IPS DF 6.9 (cell line): ENCODE results near the gene DDIT4.
"Not testable (repeated sequence)": the region's sequence is repeated elsewhere in the genome, so short reads cannot be mapped to it uniquely, and the experiment has no call there.

Source experiments
- DNase-seq: peaks from one replicate; pipeline ENCODE4 v3.0.0-alpha.2; 2013; ENCODE audit warnings: low read depth, low spot score
- H3K27ac ChIP-seq: one replicate; pipeline ENCODE4 v1.5.1; 2013; ENCODE audit warnings: low read length, control low read depth
- H3K27me3 ChIP-seq: 2 replicates; pipeline ENCODE4 v1.6.1; 2013; ENCODE audit warnings: mild to moderate bottlenecking, low read length; ENCODE audit not compliant: control insufficient read depth, insufficient read depth
- H3K36me3 ChIP-seq: 2 replicates; pipeline ENCODE4 v1.6.1; 2013; ENCODE audit warnings: low read length; ENCODE audit not compliant: control insufficient read depth, insufficient read depth
- H3K4me1 ChIP-seq: 2 replicates; pipeline ENCODE4 v1.6.1; 2013; ENCODE audit warnings: low read length; ENCODE audit not compliant: control insufficient read depth, insufficient read depth
- H3K4me3 ChIP-seq: 2 replicates; pipeline ENCODE4 v1.5.1; 2013; ENCODE audit warnings: mild to moderate bottlenecking, low read length
- H3K9me3 ChIP-seq: 2 replicates; pipeline ENCODE4 v1.6.1; 2013; ENCODE audit warnings: low read length, inconsistent platforms; ENCODE audit not compliant: control insufficient read depth, insufficient read depth
- WGBS: extraction: QIAGEN DNeasy Blood & Tissue Kit; methylation state at CpG from one replicate; pipeline ENCODE4 v1.1.7; 2013; ENCODE audit warnings: mixed read lengths, missing lambda C conversion rate; ENCODE audit not compliant: insufficient read length, insufficient coverage; 5-methylcytosine and 5-hydroxymethylcytosine counted together

Gene DDIT4

DNA sequence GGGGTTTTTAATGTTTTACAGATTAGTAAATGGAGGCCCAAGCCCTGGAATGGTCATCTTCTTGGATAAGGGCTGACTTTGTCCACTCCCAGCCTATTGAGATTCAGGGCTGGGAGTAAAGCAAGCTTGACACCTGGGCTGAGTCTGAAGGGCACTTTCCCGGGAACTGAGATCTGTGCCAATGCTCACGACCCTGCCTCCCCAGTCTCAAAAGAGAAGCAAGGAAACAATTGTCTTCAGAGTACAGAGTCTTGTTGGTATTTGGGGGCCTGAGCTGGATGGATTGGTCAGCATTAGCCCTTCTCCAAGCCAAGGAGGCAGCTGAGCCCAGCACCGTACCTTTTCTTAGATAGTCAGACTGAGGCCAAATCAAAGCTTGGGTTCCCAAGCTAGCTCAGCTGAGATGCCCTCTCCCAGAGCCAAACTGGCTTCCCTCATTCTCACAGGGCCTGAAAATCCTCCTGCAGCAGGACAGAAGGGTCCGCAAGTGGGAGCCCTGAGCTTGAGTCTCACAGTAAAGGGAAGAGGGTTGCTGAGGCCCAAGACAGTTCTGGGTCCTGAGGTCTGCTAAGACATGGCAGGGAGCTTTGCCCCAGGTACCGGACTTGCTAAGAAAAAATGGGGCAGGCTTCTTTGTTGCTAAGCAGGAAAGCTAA lies 3.7 kb downstream of the DDIT4 start:
- Histone ChIP-seq H3K9me3 (no peaks in the 10 kb centered on the region), H3K4me3 (no peak overlapping the region), H3K27me3 (no peaks in the 10 kb centered on the region), H3K4me1 (peaks cover 3% of the 10 kb centered on the region), H3K36me3 (peaks cover 3% of the 10 kb centered on the region; the same call in 1 of the 2 replicates), H3K27ac (no peak overlapping the region)
- no peak for DNase-seq
- no CpG with 5 or more reads among the region's 5 CpGs for WGBS

DNA sequence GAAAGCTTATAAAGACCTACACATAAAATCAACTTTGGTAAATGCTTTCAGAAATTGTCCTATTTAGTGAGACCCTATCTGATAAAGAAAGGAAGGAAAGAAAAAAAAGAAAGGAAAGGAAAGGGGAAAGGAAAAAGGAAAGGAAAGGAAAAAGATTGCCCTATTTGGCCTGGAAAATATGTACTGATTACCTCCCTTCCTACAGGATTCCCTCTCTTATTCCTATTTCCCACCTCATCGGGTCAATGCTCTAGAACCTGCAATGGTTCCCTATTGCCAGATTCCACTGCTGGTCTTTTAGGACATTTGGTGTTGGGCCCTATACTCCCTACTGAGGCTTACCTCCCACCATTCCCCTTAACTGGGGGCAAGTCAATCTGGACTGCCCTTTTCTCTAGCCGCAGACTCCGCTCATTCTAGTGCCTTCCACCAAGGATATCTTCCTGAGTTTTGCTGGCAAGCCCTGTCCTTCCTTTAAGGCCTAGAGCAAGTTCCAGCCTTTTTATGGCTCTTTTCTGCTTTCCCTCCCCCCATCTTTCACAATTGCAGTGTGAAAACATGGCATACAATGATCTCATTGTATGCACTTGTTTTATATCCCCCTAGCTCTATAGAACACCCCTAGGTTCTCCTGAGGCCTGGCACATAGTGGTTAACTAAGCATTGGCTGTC lies 4.4 kb downstream of the DDIT4 start:
- no peak overlapping the region for H3K27ac ChIP-seq
- no CpG with 5 or more reads among the region's 3 CpGs for WGBS
- H3K36me3 ChIP-seq: peaks cover 3% of the 10 kb centered on the region; the same call in 1 of the 2 replicates
- H3K9me3 ChIP-seq: no peaks in the 10 kb centered on the region
- peaks cover 3% of the 10 kb centered on the region; the same call in 1 of the 2 replicates for H3K4me1 ChIP-seq
- no peak overlapping the region for H3K4me3 ChIP-seq
- DNase-seq: no peak
- no peaks in the 10 kb centered on the region for H3K27me3 ChIP-seq

DNA sequence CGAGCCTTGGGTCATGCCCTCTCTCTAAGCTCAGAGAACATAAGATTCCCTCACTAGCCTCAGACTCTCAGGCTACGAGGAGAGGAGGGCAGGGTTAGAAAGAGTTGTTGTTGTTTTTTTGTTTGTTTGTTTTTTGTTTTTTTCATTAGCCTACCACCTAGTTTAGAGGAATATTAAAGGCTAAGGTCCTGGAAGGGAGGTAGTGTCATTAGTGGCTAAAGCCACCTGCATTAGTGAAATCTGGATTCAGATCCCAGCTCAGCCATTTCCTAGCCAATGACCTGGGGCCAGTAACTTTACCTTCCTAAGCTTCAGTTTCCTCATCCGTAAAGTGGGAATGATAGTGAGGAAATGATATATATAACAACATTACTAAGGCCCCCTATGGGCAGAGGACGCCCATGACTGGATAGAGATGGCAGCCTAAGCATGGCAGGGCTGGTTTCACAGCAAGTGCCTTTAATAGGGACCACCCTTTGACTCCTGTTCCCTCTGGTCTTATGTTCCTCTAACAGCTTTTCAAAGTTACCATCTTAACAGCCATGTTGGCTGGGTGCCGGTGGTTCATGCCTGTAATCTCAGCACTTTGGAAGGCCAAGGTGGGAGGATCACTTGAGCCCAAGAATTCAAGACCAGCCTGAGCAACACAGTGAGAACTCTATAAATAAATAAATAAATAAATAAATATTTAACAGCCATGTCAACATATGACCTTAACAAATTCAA lies 5.1 kb downstream of the DDIT4 start:
- no CpG with 5 or more reads among the region's 5 CpGs for WGBS
- Histone ChIP-seq H3K27ac (no peak overlapping the region), H3K4me3 (no peak overlapping the region), H3K4me1 (peaks cover 3% of the 10 kb centered on the region; the same call in 1 of the 2 replicates), H3K9me3 (no peaks in the 10 kb centered on the region), H3K36me3 (peaks cover 3% of the 10 kb centered on the region; the same call in 1 of the 2 replicates), H3K27me3 (no peaks in the 10 kb centered on the region)
- DNase-seq: no peak

DNA sequence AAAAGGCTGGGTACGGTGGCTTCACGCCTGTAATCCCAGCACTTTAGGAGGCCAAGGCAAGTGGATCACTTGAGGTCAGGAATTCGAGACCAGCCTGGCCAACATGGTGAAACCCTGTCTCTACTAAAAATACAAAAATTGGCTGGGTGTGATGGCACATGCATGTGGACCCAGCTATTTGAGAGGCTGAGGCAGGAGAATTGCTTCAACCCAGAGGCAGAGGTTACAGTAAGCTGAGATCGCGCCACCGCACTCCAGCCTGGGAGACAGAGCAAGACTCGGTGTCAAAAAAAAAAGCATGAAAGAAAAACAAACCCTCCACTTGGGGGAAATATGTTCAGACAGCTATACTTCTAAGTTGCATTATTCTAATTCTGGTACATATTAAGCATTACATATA lies 5.9 kb downstream of the DDIT4 start:
- H3K9me3 ChIP-seq, H3K27me3 ChIP-seq, H3K4me3 ChIP-seq, DNase-seq, H3K27ac ChIP-seq, H3K4me1 ChIP-seq, H3K36me3 ChIP-seq: not testable (repeated sequence)
- no CpG with 5 or more reads among the region's 7 CpGs for WGBS

DNA sequence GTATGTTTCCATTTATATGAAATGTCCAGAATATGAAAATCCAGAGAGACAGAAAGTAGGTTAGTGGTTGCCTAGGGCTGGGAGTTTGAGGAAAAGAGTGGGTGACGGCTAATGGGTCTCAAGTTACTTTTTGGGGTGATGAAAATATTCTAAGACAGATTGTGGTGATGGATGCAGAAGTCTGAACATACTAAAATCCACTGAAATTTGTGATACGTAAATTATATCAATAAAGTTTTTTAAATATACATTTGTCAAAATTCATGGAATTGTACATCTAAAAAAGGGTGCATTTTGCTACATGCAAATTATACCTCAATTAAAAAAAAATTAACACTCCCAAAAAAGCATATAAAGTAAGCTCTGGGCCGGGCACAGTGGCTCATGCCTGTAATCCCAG lies 9.4 kb downstream of the DDIT4 start:
- H3K27me3 ChIP-seq: no peaks in the 10 kb centered on the region
- no peak overlapping the region for H3K4me3 ChIP-seq
- no peak for DNase-seq
- no CpG with 5 or more reads among the region's 3 CpGs for WGBS
- no peaks in the 10 kb centered on the region for H3K36me3 ChIP-seq
- no peaks in the 10 kb centered on the region for H3K9me3 ChIP-seq
- no peak overlapping the region for H3K27ac ChIP-seq
- H3K4me1 ChIP-seq: no peaks in the 10 kb centered on the region; the same call in 1 of the 2 replicates

DNA sequence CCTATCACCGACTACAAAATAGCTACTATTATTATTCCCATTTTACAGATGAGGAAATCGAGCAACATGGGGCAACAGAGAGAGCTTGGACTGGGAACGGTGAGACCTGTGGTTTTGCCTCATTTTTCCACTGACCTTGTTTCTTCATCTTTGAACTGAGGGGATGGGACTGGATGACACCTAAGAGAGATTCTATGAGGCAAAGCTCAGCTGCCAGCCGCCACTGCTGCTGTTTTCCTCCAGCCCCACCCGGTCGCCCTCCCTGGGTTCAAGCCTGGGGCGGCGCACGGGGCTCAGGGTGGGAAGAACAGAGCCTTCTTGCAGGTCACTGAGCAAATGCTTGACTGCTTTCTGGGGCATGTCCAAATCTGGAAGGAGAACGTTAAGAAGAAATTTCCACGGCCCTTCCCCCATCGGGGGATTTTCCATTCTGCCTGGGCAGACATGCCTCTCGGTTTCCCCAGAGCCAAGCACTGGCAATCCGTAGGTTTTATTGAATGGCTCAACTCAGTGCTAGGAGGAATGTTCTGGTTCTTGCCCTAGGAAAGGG lies 12.3 kb downstream of the DDIT4 start:
- no peaks in the 10 kb centered on the region for H3K27me3 ChIP-seq
- no peak overlapping the region for H3K27ac ChIP-seq
- H3K9me3 ChIP-seq: no peaks in the 10 kb centered on the region
- no peak for DNase-seq
- WGBS: 100% methylated on average over 1 of the region's 14 CpGs
- no peak overlapping the region for H3K4me3 ChIP-seq
- H3K36me3 ChIP-seq: no peaks in the 10 kb centered on the region
- no peaks in the 10 kb centered on the region; the same call in 1 of the 2 replicates for H3K4me1 ChIP-seq

DNA sequence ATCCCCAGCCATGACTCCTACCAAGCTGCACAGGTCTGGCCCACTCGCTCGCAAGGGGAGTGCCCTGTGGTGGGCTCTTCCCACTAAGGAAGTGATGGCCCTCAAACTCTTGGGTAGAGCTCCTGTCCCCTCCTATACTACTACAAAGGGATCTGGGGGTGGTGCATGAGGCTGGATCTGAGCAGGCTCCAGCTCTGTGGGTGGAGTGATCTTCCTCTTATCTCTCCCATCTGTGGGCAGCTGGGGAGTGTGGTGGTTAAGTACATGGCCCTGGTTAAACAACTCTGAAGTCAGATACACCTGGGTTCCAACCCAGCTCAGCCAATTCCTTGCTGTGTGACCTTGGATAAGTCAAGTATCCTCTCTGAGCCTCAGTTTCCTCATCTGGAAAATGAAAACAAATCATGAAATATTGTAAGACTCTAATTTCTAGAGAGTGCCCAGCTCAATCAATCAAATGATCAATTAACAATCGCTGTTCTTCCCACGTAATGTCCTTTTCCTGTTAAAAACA lies 17.4 kb downstream of the DDIT4 start:
- H3K27ac ChIP-seq: no peak overlapping the region
- H3K4me3 ChIP-seq: no peak overlapping the region
- no peak for DNase-seq
- no CpG with 5 or more reads among the region's 4 CpGs for WGBS
- H3K27me3 ChIP-seq: no peaks in the 10 kb centered on the region
- no peaks in the 10 kb centered on the region for H3K9me3 ChIP-seq
- H3K36me3 ChIP-seq: no peaks in the 10 kb centered on the region
- peaks cover 3% of the 10 kb centered on the region for H3K4me1 ChIP-seq

DNA sequence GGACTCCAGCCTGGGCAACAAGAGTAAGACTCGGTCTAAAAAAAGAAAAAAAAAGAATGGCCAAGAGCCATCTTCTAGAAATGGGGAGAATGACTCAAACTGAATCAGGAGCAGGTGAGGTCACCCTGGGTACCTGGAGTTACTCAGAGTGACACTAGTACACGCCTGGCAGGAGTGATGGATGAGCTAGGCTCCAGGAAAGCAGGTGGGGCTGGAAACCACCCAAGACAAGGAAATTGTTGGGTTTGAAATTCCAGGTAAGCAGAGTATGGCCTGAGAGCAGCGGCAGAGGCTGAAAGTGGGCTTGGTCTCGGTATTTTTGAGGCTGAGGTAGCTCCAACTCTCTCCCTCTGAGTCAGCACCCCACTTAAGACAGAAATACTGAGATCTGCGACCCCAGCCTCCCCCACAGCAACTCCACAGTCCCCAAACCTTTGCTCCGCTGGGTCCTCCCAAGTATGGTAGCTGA lies 18.5 kb downstream of the DDIT4 start:
- no peak for DNase-seq
- H3K27me3 ChIP-seq: no peaks in the 10 kb centered on the region
- no peaks in the 10 kb centered on the region for H3K36me3 ChIP-seq
- no peak overlapping the region for H3K4me3 ChIP-seq
- H3K9me3 ChIP-seq: no peaks in the 10 kb centered on the region
- peaks cover 4% of the 10 kb centered on the region; the same call in 1 of the 2 replicates for H3K4me1 ChIP-seq
- H3K27ac ChIP-seq: no peak overlapping the region
- WGBS: no CpG with 5 or more reads among the region's 6 CpGs

DNA sequence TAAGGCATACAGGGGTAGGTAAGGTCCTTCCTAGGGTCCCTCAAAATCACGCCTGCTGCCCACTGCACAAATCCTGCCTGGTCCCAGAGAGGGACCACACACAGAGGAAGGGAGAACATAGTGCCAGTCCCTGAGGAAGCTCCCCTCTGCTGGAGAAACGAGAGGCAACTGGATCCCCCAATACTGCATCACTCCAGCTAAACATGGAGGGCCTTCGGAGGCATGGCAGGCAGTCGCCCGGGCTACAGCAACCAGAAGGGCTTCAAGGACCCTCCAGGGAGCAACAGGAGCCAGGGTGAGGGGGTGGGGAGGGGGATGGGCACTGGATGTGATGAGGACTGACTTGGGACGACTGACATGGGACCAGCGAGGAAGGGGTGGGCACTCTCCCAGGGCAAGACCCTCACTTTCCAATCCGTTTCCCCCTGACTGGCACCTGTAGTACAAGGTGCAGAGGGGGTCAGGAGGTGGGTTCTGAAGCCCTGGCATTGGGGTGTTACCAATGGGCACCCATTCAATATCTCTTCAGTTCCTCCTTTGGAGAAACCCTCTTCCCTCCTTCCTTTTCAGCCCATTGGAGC lies 21.7 kb downstream of the DDIT4 start:
- Histone ChIP-seq H3K36me3 (no peaks in the 10 kb centered on the region), H3K4me1 (peaks cover 6% of the 10 kb centered on the region; the same call in 1 of the 2 replicates), H3K27me3 (no peaks in the 10 kb centered on the region), H3K4me3 (no peak overlapping the region), H3K27ac (no peak overlapping the region), H3K9me3 (no peaks in the 10 kb centered on the region)
- WGBS: no CpG with 5 or more reads among the region's 8 CpGs
- DNase-seq: no peak

DNA sequence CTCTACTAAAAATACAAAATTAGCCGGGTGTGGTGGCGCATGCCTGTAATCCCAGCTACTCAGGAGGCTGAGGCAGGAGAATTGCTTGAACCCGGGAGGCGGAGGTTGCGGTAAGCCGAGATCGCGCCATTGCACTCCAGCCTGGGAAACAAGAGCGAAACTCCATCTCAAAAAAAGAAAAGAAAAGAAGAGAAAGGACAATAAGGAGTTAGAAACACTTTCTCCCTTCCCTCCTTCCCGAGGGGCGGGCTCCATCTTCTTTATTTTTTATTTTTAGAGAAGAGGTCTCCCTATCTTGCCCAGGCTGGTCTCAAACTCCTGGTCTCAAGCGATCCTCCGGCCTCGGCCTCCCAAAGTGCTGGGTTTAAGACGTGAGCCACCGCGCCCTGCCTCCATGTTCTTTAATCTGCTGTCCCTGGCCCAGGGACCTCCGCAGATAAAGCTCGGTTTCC lies 23.1 kb downstream of the DDIT4 start:
- no CpG with 5 or more reads among the region's 19 CpGs for WGBS
- H3K4me3 ChIP-seq: not testable (repeated sequence)

More for the DNA sequence above, 23.1 kb downstream of the DDIT4 start:
- not testable (repeated sequence) for H3K4me1 ChIP-seq, H3K36me3 ChIP-seq, H3K27ac ChIP-seq, H3K27me3 ChIP-seq, DNase-seq, H3K9me3 ChIP-seq
